HG02884 (cell line): ENCODE measurements around the gene MYOM1.
"Not testable (repeated sequence)": the region's sequence is repeated elsewhere in the genome, so short reads cannot be mapped to it uniquely, and the experiment has no call there.

Source experiments
- ATAC-seq: cut with Tn5 transposase; IDR thresholded peaks from one replicate; pipeline ENCODE4 v1.9.1; 2021; ENCODE audit warnings: mild to moderate bottlenecking, moderate library complexity; ENCODE audit not compliant: unreplicated experiment

MYOM1 gene

DNA sequence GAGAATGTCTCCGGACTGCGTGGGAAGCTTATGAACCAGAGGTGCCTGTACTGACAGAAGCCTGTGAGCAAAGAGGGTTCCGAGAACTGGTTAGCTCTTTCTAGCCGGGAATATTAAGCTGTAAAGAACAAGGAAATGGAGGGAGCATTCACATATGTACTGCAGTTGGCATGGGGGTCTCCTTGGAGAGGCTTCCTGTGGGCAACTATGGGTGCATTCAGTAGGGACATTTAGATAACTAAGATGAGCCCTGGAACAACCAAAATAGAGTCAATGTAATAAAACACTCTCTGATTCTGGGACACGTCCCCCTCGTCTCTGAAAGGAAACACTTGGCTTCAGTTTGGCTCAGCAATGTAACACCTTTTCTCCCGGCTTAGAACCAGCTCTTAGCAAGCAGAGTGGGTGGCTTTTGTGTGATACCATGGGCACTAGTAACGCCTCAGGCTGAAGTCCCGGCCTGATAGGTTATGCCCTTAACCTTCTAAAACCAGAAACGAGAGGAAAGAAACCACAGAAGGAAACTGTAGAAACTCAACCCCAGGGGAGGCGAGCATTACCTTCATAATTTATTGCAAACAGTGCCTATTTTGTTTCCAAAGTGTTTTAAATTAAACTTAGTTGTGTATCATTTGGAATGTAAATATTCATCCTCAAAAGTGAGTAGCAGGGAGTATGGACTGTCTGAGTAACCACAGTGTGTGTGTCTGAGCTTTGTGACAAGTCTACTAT, 158.0 kb downstream of the MYOM1 start:
- no peak for ATAC-seq

DNA sequence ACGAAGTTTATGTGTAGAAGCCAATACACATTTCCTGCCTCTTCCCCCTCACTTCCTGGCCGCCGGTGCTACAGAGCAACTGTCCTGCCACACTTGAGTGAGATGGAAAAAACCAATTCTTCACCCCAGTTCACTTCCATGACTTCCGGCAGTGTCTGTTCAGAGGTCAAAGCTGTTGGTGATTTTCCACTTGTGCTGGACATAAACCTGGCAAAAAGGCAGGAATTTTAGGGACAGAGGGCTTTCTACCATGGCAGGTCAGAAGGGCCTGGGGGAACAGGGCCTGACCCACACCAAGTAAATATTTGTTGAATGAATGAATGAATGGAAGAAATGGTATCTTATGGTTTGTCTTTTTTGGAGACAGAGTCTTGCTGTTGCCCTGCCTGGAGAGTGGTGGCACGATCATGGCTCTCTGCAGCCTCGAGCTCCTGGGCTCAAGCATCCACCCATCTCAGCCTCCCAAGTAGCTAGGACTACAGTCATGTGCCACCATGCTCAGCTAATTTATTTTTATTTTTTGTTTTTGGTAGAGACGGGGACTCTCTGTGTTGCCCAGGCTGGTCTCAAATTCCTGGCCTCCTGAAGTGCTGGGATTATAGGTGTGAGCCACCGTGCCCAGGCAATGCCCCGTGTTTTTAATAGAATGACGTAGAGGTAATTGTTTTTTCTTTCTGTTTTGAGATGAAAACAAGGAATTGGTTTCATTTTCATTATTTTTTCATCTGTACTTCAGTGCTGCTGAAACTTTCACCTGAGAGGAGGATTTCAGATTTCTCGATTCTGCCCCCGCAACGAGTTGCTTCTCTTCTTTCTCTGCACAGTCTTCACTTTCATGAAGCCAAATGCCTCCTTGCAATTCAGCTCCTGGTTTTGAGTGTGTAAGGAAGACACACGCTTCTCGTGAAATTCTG, 158.8 kb downstream of the MYOM1 start:
- no peak for ATAC-seq

DNA sequence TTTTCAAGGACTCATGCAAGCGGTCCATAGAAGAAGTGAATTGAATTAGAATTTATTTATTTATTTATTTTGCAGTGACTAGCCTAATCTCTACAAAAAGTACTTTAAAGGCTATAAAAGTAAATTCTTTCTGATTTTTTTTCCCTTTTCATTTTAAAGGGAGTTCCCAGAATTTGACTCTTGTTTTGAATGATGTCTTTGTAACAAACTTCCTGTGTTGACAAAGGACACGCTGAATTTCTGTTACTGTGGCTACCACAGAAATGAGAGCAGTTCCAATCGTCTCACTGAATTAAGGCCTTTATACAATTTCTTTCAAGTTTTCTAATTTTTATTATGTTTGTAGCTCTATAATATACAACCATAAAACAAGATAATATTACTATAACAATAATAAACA, 160.5 kb downstream of the MYOM1 start:
- ATAC-seq = no peak

DNA sequence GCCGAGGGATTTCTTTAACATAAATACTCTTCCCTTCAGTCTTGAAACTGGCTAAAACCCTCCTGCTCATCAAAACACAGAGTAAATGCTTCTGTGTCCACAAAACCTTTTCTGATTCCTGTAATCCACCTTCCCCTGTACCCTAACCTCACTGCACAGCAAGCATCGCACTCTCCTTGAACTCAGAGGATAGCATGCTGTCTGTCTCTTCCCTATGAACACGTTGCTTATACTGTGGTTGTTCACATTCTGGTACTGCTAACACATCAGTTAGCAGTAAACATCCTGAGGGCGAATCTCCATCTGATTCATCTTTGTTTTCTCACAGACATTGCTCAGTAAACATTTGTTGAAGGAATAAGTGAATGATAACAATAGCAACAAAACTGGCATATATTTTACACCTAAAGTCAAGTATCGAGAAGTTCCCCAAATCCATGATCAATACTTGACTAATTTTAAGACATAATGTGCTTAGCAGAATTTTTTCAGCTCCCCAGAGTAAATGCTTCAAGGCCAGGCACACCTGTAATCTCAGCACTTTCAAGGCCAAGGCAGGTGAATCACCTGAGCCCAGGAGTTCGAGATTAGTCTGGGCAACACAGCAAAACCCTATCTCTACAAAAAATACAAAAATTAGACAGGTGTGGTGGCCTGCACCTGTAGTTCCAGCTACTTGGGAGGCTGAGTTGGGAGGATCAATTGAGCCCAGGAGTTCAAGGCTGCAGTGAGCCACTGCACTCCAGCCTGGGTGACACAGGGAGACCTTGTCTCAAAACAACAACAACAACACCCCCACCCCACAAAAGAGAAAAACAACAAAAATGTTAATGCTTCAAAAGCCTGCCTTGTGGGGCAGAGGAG, 161.2 kb downstream of the MYOM1 start:
- no peak for ATAC-seq

DNA sequence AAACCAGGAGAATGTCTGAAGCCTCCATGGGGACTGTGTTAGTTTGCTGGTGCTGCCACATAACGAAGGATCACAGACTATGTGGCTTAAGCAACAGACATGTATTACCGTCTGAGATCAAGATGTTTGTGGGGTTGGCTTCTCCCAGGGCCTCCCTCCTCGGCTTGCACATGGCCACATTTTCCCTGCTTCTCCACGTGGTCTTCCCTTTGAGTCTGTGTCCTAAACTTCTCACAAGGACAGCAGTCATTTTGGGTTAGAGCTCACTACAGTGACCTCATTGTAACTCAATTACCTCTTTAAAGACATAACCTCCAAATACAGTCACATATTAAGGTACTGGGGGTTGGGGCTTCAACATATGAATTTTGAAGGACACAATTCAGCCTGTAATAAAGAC, 162.2 kb downstream of the MYOM1 start:
- ATAC-seq = no peak

DNA sequence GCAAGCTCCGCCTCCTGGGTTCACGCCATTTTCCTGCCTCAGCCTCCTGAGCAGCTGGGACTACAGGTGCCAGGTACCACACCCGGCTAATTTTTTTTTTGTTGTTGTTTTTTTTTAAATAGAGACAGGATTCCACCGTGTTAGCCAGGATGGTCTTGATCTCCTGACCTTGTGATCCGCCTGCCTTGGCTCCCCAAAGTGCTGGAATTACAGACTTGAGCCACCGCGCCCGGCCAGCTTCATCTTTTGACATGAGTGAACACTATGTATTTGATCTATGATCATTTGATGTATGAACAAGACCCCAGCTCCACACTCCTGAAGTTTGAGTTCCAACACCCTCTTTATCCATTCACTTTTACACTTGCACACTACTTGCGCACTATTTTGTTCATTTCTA, 163.5 kb downstream of the MYOM1 start:
- no peak for ATAC-seq

DNA sequence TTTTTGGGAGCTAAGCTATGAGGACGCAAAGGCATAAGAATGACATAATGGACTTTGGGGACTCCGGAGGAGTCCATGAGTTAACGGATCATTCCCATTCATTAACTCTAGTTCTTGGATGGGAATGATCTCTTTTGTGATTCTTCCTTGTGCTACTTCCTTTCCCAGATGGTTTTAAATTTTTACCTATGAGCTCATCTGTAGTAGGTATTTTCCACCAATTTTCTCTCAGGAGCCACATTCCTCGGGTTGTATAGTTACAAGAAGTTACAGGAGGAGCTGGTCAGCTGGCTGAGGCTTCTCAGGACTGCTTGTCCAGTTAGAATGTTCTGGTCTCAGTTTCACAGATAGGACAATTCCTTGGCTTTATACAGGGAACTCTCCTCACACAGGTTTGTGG, 164.0 kb downstream of the MYOM1 start:
- ATAC-seq = no peak

DNA sequence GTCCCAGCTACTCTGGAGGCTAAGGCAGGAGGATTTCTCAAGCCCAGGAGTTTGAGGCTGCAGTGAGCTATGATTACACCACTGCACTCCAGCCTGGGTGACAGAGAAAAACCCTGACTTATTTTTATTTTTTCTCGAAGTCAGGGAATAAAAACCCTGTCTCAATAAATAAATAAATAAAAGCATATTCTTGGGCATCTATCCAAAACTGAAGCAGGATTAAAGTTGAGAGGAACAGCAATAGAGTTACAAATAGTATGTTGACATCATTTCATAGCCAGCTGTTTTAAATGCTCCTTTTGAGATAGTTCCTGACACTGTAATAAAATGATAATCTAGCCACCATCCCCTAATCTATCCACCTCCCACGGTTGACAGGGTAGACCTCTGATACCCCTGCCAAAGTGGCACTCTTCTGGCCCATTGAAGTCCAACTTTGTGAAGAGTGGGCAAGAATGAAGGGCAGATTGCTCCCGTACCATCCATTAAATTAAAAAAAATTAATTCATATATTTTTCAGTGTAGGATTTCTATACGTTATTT, 164.5 kb downstream of the MYOM1 start:
- ATAC-seq = no peak

DNA sequence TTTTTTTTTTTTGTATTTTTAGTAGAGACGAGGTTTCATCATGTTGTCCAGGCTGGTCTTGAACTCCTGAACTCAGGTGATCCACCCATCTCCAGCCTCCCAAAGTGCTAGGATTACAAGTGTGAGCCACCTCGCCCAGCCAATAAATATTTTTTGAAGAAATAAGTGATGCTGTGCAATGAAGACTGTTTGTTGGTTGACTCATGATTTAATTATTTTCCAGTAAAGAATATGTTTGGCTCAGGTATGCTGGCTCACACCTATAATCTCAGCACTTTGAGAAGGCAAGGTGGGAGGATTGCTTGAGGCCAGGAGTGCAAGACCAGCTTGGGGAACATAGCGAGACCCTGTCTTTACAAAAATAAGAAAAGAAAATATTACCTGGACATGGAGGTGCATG, 165.0 kb downstream of the MYOM1 start:
- ATAC-seq = no peak

DNA sequence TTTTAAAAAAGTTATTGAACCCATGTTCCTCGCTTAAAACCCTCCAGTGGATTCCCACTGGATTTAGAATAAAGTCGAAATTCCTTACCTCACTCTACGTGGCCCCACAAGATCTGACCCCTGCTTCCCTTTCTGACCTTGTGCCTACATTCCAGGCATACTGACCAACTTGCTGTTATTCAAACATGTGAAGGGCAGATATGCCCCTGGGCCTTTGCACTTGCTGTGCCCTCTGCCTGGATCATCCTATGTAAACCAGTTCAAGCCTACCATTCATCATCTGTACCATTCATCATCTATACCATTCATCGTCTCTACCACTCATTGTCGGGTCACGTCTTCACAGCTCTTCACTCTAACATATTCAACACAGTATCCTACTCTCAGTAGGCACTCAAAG, 165.6 kb downstream of the MYOM1 start:
- no peak for ATAC-seq

DNA sequence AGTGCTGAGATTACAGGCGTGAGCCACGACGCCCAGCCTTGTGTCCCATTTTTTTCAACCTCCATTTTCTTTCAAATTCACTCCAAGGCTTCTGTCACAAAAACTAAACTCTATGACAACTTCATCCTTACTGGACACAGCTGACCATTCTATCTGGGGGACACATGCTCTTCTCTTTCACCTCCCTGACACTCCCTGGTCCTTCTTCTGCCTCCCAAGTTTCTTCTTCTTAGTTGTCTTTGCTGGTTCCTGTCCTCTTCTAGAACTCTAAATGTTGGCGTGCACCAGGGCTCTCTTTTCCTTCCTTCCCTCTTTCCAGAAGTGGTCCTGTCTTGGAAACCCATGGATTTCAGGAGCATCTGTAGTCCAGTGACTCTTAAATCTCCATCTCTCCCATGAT, 166.7 kb downstream of the MYOM1 start:
- no peak for ATAC-seq

DNA sequence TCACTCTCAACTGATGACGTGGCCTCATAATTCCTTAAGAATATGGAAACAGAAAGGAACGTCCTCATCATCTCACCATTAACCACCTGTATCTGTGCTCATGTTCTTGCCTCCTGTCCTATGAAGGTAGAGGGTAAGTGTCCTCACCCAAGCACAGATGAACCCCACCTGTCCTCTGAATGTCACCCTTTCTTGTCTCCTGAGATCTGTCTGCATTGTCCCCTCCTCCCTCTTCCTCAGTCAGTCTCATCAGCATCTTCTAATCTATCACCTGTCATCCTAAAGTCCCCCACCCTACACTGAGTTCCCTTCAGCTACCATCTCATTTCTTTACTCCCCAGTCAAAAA, 167.4 kb downstream of the MYOM1 start:
- no peak for ATAC-seq

DNA sequence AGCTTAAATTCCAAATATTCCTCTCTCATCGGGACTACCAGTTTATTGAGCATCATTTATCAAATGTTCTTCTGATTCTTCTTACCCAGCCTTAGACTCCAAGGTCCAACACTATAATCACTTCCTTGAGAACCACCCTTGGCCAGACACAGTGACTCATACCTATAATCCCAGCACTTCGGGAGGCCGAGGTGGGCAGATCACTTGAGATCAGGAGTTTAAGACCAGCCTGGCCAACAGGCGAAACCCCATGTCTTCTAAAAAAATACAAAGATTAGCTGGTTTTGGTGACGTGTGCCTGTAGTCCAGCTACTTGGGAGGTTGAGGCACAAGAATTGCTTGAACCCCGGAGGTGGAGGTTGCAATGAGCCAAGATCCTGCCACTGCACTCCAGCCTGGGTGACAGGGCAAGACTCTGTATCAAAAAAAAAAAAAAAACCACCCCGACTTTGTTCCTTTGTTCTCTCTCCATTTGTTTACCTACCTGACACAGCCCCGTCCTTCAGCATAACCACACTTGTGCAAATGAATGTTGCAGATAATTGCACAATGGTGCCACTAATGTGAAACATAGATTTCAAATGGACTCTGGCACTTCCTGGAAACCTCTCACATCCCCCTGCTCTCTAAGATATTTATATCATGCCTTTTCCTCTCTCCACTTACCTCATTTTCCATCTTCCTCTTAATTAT, 167.9 kb downstream of the MYOM1 start:
- ATAC-seq = no peak

DNA sequence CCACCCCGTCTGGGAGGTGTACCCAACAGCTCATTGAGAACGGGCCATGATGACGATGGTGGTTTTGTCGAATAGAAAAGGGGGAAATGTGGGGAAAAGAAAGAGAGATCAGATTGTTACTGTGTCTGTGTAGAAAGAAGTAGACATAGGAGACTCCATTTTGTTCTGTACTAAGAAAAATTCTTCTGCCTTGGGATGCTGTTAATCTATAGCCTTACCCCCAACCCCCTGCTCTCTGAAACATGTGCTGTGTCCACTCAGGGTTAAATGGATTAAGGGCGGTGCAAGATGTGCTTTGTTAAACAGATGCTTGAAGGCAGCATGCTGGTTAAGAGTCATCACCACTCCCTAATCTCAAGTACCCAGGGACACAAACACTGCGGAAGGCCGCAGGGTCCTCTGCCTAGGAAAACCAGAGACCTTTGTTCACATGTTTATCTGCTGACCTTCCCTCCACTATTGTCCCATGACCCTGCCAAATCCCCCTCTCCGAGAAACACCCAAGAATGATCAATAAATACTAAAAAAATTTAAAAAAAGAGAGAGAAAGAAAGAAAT, 169.8 kb downstream of the MYOM1 start:
- not testable (repeated sequence) for ATAC-seq

DNA sequence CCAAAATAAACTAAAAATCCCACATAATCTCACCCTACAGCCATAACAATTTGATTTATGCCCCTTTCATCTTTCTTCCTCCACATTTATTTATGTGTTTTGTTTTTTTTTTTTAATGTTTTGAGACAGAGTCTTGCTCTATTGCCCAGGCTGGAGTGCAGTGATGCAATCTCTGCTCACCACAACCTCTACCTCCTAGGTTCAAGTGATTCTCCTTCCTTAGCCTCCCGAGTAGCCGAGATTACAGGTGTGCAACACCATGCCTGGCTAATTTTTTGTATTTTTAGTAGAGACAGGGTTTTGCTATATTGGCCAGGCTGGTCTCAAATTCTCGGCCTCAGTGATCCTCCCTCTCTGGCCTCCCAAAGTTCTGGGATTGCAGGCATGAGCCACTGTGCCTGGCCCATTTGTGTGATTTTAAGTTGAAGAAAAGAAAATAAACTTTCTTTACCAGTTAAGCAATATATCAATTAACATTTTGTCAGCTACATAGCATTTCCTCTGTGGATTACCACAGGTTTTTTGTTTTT, 170.9 kb downstream of the MYOM1 start:
- no peak for ATAC-seq

DNA sequence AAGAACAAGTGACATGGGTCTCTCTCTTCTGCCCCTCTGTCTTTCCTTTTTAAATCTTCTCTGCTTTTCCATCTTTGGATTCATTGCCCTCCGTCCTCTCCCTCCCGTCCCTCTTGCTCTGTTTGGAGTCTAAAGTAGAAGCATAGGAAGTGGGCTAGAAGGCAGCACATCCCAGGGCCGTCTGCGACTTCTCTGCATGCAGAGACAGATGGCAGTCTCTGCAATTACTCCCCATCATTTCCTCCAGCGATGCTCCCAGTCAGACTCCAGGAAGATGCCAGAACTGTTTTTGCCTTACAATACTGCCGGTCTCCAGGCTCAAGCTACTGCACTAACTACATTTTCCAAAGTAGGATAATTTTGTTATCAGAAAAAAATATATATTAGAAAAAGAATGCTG, 171.6 kb downstream of the MYOM1 start:
- no peak for ATAC-seq

DNA sequence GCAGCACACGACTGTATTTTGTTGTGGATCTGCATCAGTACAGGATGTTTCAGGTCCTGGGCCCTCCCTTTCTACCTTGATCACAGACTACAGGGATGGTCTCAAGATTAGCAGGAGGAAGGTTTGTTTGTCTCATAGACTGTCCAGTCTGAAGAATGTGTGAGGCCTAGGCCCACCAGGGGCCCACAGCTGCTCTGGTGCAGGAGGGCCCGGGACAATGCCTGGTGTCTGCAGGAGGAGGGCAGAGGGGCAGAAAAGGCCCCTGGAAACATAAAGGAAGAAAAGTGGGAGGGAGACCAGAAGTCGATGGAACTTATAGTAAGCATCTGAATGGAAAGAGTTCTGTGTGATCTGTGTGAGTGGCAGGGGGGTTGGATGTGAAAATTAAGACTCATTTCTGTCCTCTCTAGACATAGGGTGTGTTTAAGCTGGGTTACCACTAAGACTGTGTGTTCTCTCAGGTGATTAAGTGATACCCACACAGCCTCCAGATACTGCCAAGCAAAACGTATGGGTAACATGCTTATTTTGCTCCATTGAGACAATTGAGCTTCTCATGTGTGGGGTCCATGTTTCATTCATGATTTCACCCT, 173.5 kb downstream of the MYOM1 start:
- ATAC-seq = peak; percentile 89

DNA sequence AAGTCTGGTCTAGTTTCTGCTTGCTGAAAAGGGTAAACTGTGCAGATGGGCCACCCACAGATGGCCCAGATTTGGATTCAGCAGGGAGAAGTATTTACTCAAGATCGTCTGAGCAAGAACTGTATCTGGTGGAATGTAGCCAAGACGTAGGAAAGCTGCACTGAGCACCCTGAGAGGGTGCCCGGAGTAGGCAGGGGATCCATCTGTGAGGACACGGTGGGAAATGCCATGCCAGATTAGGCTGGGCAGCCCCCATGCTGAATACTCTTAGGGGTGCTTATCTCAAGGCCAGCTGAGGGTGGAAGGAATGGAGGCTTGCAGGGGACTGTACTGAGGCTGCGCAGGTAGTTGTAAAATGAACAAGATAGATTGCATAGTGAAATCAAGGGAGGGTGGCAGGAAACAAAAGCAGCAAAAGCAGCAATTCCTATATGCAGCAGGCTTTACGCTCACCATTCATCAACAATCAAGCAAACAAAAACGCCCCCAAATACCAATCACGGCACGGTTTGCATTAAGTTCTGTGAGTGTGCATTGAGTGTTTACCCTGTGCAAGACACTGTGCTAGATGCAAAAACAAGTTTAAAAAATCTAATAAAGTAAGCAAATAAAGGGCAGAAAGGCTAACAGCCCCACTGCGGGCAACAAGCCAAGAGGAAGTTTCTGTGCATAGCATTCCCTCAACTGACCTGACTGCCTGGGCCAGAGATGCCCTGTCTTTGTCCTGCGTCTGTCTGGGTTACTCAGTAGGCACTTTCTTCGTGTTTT, 174.7 kb downstream of the MYOM1 start:
- no peak for ATAC-seq

DNA sequence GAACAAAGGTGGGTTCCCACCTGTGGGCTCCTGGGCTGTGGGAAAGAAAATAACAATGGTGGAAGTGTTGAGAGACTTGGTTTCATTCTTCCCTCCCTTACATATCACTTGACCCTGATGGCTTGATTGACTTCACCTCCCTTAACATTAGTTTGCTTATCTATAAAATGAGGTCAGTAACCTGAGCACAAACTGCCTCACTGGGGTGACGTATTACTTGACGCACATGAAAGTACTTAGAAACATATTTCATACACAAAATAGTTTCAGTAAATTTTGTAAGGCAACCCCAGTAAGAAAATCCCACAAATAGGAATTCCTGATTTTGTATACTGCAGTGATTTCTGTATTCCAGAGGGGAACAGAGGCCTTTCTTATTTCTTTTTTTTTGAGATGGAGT, 177.4 kb downstream of the MYOM1 start:
- no peak for ATAC-seq
